Neutrophil (primary cell): ENCODE measurements around the gene LMNA.
"Not testable (repeated sequence)": the region's sequence is repeated elsewhere in the genome, so short reads cannot be mapped to it uniquely, and the experiment has no call there.

Experiments used
- H3K27ac ChIP-seq: fragments of 200-600 bp; sonication (generic); 2 replicates; pipeline ENCODE4 v1.5.1; 2016; ENCODE audit warnings: mild to moderate bottlenecking, moderate library complexity
- H3K27me3 ChIP-seq: fragments of 200-600 bp; sonication (generic); 2 replicates; pipeline ENCODE4 v1.6.0; 2016; ENCODE audit warnings: mild to moderate bottlenecking
- H3K36me3 ChIP-seq: fragments of 200-600 bp; sonication (generic); 2 replicates; pipeline ENCODE4 v1.5.1; 2017
- H3K4me1 ChIP-seq, 2 experiments: fragments of 200-600 bp in 1 of 2; sonication (generic) in 1 of 2; 1 replicate in 1 of 2; 2 replicates in 1 of 2; pipeline versions ENCODE4 v1.5.1 to v1.6.1; 2013 to 2016; ENCODE audit warnings: low read depth in 1 of 2, low read length in 1 of 2, mild to moderate bottlenecking in 1 of 2, moderate library complexity in 1 of 2; ENCODE audit not compliant: control insufficient read depth in 1 of 2, insufficient read depth in 1 of 2
- H3K4me3 ChIP-seq, 2 experiments: fragments of 200-600 bp in 1 of 2; sonication (generic) in 1 of 2; 1 replicate in 1 of 2; 2 replicates in 1 of 2; pipeline ENCODE4 v1.5.1; 2013 to 2016; ENCODE audit warnings: low read depth in 1 of 2, low read length in 1 of 2, mild to moderate bottlenecking in 1 of 2, moderate library complexity in 1 of 2
- H3K9me3 ChIP-seq: fragments of 200-600 bp; sonication (generic); 2 replicates; pipeline ENCODE4 v1.5.1; 2016
- TF ChIP-seq, protein P1 (sequence below): fragments of 200-600 bp; sonication (generic); IDR thresholded peaks from 2 replicates; pipeline ENCODE4 v1.5.1; 2016; ENCODE audit warnings: antibody characterized with exemption

The LMNA gene

DNA sequence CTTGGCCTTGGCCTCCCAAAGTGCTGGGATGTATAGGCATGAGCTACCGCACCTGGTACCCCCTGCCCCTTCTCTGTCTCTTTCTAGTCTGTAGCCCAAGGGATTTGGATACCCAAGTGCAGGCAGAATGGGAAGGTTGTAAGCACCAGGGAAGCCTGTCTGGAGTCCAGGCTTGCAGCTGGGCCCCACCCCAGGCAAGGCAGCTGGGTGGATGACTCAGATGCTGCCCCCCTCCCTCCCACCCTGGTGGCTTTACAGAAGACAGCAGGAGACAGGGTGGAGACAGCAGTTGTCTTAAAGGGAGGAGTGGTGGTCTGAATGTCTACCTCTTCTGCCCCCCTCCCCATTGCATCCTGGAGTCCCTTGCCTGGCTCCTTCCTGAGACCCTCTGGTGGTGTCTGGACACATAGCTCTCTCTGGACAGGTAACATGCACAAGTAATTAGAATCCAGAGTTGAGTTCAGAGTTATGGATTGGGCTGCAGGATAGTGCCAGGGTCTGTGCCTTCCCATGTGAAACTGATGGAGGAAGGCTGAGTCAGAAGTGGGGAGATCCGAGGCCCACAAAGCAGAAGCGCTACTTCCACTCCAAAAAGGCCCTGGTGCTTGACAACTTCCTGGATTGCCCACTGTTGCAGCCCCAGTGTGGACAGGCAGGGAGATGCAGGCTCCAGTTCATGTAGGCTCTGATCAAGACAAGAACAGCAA is 5.1 kb downstream of the LMNA start:
- H3K4me3 ChIP-seq = no peak overlapping the region
- H3K27ac ChIP-seq = no peak overlapping the region
- TF ChIP-seq, protein P1, sequence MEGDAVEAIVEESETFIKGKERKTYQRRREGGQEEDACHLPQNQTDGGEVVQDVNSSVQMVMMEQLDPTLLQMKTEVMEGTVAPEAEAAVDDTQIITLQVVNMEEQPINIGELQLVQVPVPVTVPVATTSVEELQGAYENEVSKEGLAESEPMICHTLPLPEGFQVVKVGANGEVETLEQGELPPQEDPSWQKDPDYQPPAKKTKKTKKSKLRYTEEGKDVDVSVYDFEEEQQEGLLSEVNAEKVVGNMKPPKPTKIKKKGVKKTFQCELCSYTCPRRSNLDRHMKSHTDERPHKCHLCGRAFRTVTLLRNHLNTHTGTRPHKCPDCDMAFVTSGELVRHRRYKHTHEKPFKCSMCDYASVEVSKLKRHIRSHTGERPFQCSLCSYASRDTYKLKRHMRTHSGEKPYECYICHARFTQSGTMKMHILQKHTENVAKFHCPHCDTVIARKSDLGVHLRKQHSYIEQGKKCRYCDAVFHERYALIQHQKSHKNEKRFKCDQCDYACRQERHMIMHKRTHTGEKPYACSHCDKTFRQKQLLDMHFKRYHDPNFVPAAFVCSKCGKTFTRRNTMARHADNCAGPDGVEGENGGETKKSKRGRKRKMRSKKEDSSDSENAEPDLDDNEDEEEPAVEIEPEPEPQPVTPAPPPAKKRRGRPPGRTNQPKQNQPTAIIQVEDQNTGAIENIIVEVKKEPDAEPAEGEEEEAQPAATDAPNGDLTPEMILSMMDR = no peak
- peaks cover 83% of the 10 kb centered on the region for H3K27me3 ChIP-seq
- no peaks in the 10 kb centered on the region for H3K9me3 ChIP-seq
- peaks cover 14 to 15% of the 10 kb centered on the region in 2 experiments for H3K4me1 ChIP-seq
- no peaks in the 10 kb centered on the region for H3K36me3 ChIP-seq

DNA sequence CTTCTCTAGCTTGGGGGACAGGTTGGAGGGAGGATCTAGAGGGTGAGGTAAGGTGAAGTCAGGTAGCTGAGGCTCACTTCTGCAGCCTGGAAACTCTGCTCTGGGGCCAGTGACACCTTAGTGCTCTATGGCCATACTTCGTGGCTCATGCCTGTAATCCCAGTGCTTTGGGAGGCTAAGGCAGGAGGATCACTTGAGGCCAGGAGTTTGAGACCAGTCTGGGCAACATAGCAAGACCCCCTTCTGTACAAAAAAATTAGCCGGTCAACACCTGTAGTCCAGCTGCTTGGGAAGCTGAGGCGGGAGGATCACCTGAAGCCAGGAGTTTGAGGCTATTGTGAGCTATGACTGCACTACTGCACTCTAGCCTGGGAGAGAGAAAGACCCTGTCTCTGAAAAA is 5.8 kb downstream of the LMNA start:
- Histone ChIP-seq H3K36me3 (no peaks in the 10 kb centered on the region), H3K4me1 (peaks cover 7 to 9% of the 10 kb centered on the region in 2 experiments), H3K27ac (no peak overlapping the region), H3K9me3 (no peaks in the 10 kb centered on the region), H3K27me3 (peaks cover 83% of the 10 kb centered on the region), H3K4me3 (no peak overlapping the region)
- TF ChIP-seq, protein P1 = no peak

DNA sequence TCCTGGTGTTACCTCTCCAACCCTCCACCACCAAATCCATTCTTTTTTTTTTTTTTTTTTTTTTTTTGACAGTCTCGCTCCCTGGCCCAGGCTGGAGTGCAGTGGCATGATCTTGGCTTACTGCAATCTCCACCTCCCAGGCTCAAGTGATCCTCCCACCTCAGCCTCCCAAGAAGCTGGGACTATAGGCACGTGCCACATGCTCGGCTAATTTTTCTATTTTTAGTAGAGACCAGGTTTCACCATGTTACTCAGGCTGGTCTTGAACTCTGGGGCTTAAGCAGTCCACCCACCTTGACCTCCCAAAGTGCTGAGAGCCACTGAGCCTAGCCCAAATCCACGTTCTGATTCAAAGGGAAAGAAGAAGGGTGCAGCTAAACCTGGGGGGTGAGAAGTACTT is 6.5 kb downstream of the LMNA start:
- not testable (repeated sequence) for H3K27ac ChIP-seq, H3K4me1 ChIP-seq, H3K4me3 ChIP-seq, H3K9me3 ChIP-seq, H3K36me3 ChIP-seq
- H3K27me3 ChIP-seq = peaks cover 83% of the 10 kb centered on the region

DNA sequence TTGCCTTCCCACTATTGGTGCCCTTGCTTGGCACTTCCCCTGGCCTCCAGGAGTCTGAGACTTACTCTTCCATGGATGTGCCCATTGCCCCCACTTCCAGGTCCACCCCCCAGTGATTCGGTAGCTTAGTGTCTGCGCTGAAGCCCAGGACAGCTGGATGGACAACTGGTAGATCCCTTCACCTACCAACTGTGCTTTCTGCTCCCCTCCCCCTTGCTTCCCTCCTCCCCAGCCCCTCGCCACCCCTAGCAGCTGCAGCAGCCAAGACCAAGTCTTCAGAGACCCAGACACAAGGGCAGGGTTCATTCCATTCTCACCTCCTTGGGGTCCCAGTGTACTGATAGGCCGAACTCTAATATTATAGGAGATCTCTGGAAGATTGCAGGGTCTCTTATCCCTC is 6.9 kb downstream of the LMNA start:
- H3K27ac ChIP-seq = no peak overlapping the region
- no peak overlapping the region for H3K4me3 ChIP-seq
- H3K27me3 ChIP-seq = peaks cover 83% of the 10 kb centered on the region
- TF ChIP-seq, protein P1 = no peak
- no peaks in the 10 kb centered on the region for H3K36me3 ChIP-seq
- H3K4me1 ChIP-seq = no peaks in the 10 kb centered on the region
- H3K9me3 ChIP-seq = no peaks in the 10 kb centered on the region

DNA sequence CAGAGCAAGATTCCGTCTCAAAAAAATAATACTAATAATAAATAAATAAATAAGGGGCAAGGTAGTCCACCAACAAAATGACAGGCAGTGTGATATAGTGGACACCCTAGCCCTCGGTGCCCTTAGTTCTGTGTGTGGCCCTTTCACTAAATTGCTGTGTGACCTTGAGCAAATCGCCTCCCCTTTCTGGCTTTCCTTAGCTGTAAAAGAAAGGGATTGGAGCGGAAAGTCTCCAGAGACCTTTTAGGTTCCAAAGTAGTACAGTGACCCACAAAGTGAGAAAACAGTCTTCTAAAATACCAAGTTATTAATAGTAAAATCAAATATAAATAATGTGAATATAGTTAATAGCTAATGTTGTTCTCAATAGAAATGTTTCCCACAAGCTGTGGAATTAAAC is 7.6 kb downstream of the LMNA start:
- no peaks in the 10 kb centered on the region for H3K9me3 ChIP-seq
- H3K27ac ChIP-seq = no peak overlapping the region
- TF ChIP-seq, protein P1 = no peak
- no peak overlapping the region for H3K4me3 ChIP-seq
- H3K27me3 ChIP-seq = peaks cover 84% of the 10 kb centered on the region
- no peaks in the 10 kb centered on the region for H3K36me3 ChIP-seq
- no peaks in the 10 kb centered on the region for H3K4me1 ChIP-seq

DNA sequence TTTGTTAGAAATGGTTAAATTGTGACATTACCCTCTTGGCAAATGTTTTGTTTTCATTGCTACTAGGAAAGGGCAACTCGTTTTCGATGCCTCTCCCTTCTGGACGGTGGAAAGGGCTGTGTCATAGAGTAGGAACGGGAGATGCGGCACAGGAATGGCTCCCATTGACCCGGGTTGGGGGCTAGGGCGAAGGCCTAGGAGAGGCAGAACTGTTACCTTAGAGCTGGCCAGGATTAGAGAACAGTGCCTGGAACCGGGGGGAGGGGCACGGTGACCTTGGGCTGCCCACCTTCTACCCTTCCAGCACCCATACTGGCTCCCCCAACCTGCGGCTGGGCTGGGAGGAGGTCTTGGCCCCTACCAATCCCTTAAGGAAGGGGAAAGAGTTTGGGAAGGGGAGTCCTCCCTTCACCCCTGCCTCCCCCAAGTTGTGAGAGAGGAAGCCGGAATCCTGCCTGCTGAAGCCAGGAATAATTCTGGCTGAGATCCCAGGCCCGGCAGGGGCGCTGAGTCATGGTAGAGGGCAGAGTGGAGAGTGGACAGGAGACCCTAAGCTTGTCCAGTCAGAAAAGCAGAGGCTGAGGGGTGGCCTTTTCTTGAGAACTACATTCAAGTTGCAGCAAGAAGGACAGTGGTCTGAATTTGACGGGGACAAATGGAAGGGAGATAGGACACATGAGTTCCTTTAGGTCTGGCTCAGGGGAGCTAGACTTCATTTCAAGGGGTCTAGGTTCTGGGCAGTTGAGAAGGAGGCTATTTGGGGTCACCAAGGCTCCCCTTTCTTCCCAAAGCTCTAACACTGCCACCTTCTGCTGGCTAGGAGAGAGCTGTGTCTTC is 8.2 kb downstream of the LMNA start:
- TF ChIP-seq, protein P1 = no peak
- peaks cover 81% of the 10 kb centered on the region for H3K27me3 ChIP-seq
- H3K4me1 ChIP-seq = no peaks in the 10 kb centered on the region
- H3K4me3 ChIP-seq = no peak overlapping the region
- H3K9me3 ChIP-seq = no peaks in the 10 kb centered on the region
- no peaks in the 10 kb centered on the region for H3K36me3 ChIP-seq
- H3K27ac ChIP-seq = no peak overlapping the region
